Omental fat pad (tissue), 4 donors: Measurements from ENCODE around the gene ANKRD33B. TPM values are rescaled to one million over a fixed set of nuclear protein-coding genes. Genes with fewer than 3 reads are reported as not detected.

Source experiments
- ATAC-seq: fragments of 150-250 bp; one replicate; pipeline ENCODE4 v1.9.1; 2016; ENCODE audit warnings: mild to moderate bottlenecking, moderate library complexity; ENCODE audit not compliant: low FRiP score
- DNase-seq: peaks from one replicate; pipeline ENCODE4 v3.0.0-alpha.2; 2019; ENCODE audit warnings: low spot score
- total RNA-seq, 4 donors: library from RNA; depleted of rRNA; stranded (reverse); fragments of >200 nt; gene quantifications; one replicate each; pipeline ENCODE4 v1.1.0, GENCODE V29; 2016
- TF ChIP-seq, protein P1 (sequence below), 3 donors: fragments of 450-650 bp; IDR thresholded peaks; one replicate each; pipeline ENCODE4 v1.5.1; 2016 to 2017; ENCODE audit warnings: antibody characterized with exemption in 3 of 3, mild to moderate bottlenecking in 3 of 3, moderate library complexity in 2 of 3

Gene ANKRD33B
- total RNA-seq, 4 donors from 2014 or later: 6.2 to 25.5 (median 8.1) TPM

DNA sequence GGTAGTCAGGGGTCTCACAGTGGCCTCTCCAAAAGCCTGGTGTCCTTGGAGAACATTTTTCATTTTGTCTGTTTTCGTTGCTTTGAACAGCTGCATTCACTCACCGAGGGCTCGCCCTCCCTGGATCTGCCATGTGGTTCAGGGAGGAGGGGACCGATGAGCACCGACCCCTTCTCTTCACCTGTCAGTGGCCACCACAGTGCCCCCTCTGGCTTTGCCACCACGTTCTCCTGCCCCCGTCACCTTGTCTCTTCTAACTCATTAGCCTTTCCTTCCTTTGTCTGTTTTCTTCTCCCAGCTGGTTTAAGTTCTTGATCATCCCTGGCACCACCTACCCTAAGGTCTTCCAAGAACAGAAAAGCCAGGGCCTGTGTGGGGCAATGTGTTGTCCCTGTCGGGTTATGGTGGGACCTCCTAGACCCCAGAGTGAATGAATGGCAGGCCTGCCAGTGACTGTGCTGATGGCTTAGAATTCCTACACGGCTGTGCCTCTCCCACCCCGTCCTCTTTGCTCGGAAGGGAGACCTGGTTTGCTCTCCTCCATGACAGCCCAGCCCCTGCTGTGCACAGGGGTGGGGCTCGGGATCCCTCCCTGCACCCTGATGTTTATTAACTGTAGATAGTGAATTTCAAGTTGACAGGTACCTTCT is 90.0 kb downstream of the ANKRD33B start:
- DNase-seq (no peak), ATAC-seq (no peak)
- TF ChIP-seq, protein P1, sequence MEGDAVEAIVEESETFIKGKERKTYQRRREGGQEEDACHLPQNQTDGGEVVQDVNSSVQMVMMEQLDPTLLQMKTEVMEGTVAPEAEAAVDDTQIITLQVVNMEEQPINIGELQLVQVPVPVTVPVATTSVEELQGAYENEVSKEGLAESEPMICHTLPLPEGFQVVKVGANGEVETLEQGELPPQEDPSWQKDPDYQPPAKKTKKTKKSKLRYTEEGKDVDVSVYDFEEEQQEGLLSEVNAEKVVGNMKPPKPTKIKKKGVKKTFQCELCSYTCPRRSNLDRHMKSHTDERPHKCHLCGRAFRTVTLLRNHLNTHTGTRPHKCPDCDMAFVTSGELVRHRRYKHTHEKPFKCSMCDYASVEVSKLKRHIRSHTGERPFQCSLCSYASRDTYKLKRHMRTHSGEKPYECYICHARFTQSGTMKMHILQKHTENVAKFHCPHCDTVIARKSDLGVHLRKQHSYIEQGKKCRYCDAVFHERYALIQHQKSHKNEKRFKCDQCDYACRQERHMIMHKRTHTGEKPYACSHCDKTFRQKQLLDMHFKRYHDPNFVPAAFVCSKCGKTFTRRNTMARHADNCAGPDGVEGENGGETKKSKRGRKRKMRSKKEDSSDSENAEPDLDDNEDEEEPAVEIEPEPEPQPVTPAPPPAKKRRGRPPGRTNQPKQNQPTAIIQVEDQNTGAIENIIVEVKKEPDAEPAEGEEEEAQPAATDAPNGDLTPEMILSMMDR (IDR thresholded peaks at IDR 0.05): no peak

DNA sequence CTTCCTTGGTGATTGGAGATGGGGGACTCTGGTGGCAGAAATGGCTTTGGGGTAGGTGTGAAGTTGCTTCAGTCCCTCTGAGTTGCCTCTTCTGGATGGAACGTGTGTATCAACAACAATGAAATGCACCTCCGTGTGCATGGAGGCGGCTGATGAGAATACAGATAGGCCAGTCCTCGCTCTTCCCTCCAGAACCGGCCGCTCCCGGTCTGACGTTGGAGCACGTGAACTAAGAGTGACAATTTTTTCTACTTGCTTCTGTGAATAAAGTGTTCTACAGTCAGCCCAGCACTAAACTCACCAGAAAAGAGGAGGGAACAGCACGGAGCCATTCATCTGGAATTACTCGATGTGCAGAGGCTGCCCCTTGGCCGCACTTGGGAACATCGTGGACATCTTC is 90.7 kb downstream of the ANKRD33B start:
- no peak for ATAC-seq
- TF ChIP-seq, protein P1 (IDR thresholded peaks at IDR 0.05): no peak
- DNase-seq: no peak

DNA sequence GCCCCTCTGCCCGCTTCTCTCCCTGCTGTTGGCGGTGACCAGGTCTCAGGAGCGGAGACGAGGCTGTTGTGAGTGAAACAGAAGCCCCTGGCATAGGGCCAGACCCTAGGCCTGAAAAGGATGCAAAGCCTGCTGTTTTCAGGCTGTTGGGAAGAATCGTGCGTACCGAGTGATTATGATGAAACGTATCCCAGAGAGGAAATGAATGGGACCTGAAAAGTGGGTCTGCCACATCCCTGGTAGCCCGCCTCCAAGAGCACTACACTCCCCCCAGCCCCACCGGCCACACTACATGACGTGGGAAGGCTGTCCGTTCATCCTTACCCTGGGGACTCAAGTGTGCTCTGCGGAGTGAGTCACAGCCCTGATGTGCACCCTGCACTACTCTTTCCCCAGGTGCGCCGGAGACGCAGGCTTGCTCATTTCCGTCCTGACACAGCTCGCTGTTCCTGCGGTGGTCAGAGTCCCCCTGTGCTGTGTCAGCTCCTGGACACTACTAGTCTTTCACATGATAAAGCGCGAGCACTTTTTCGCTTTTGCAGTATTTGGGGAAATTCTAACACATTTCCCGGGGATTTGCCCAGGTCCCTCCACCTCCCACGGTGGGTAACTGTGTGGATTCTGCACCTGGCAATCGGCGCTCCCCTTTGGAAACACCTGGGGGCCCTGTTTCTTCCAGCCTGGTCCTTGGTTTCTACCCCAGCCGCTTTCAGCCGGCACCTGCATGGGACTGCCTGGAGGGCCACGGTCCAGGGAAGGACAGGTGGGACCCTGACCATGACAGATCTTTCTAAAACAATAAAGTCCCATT is 91.5 kb downstream of the ANKRD33B start:
- DNase-seq (no peak), ATAC-seq (no peak)

DNA sequence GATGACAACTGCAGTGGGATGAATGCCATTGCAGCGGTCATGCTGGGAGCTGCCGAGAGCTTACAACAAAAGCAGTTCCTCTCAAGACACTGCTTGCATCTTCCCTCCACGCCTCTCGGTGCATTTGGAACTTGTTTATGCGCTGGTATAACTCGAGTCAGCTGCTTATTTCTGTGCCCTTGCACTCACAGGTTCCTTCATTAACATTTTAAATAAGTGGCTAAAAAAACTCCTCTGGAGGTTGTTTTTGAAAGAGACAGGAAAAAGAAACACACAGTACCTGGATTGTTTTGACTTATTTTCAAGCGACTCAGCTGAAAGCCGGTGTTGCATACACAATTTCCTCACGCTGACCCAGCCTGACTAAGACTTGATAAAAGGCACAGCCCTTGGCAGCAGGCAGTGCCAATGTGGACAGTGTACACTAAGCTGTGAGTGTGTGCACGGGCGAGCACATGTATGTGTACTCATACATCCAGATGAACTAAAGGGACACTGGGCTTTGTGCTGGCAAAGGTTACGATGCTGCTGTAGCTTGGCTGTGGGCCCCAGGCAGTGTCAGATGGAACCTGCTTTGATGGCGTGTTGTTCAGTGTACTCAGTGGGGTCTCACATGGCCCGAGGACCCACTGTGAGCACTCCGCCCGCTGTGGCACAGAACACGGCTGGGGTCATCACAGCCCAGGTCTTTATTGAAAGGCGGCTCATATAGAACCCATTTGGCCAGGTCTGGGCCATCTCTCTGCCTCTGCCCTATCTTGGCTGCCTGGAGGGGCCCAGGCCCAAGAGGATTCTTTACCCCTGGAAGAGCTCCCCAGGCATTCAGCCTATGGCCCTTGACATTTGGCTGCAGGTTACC is 92.3 kb downstream of the ANKRD33B start:
- TF ChIP-seq, protein P1 (IDR thresholded peaks at IDR 0.05): no peak
- DNase-seq (no peak), ATAC-seq (no peak)

More for the DNA sequence above, 91.5 kb downstream of the ANKRD33B start:
- TF ChIP-seq, protein P1 (IDR thresholded peaks at IDR 0.05): no peak

DNA sequence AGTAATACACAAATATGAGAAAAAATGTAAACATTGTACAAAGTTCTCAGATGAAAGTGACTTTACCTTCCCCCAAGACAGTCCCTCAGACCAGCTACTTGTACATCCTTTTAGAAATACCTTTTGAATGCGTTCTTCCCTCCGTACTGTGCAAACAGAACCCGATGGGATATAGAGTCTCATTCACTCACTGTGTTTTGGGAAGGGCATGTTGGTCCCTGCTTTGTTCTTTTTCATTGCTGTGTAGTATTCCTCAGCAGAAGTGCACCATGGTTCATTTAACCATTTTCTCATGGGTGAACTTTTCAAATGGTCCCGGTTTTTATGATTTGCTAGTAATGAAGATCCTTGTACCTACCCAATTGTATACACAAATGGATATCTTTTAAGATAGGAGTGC is 94.4 kb downstream of the ANKRD33B start:
- ATAC-seq (no peak), DNase-seq (no peak)
- TF ChIP-seq, protein P1 (IDR thresholded peaks at IDR 0.05): no peak

DNA sequence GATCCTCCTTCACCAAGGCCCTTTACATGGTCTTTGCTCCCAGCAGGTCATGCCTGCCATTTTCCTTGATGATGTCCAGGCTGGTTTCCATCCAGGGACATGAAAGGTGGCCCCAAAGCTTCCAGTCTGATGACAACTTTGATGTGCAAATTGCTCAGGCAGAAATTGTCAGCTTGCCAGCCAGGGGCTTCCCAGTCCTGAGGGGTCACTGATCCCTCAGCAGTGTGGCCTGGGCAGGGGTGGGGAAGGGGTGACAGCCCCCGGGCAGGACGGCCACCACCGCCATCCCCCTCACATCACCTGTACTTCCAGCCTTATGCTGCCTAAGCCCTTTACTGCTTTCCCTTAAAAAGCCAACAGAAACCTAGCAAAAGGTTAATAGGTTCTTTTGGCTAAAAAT is 96.3 kb downstream of the ANKRD33B start:
- TF ChIP-seq, protein P1 (IDR thresholded peaks at IDR 0.05): no peak
- no peak for DNase-seq

More for the DNA sequence above, 96.3 kb downstream of the ANKRD33B start:
- no peak for ATAC-seq
